WTC11 (cell line): ENCODE measurements around the gene DCLK1.

Experiments used
- SP1 ChIP-seq: sonication (generic); formaldehyde crosslinking; conservative IDR thresholded peaks from 2 replicates; pipeline ENCODE4 v1.8.1; 2022; ENCODE audit warnings: missing genetic modification reagents
- TF ChIP-seq, protein P1 (sequence below): fragments of 200-600 bp; IDR thresholded peaks from 2 replicates; pipeline ENCODE4 v1.8.0; 2022; ENCODE audit warnings: antibody characterized with exemption

DNA sequence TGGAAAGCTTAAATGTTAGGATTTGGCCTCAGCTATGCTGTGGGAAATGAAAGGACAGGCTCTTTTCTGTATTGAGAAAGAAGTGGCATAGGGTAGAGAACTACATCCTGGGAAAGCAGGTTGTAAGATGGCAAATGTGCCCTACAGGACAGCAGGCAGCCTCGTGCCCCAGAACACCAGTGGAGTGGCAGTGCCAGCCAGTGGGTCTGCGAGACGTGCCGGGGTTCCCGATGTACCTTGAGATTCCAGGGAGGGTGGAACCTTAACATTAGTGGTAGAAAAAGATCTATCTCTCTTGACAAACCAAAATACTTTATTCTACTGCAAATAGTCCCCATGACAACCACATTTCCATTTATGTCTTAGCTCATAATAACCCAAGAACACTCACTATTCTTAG, 42.7 kb downstream of the DCLK1 start:
- TF ChIP-seq, protein P1, sequence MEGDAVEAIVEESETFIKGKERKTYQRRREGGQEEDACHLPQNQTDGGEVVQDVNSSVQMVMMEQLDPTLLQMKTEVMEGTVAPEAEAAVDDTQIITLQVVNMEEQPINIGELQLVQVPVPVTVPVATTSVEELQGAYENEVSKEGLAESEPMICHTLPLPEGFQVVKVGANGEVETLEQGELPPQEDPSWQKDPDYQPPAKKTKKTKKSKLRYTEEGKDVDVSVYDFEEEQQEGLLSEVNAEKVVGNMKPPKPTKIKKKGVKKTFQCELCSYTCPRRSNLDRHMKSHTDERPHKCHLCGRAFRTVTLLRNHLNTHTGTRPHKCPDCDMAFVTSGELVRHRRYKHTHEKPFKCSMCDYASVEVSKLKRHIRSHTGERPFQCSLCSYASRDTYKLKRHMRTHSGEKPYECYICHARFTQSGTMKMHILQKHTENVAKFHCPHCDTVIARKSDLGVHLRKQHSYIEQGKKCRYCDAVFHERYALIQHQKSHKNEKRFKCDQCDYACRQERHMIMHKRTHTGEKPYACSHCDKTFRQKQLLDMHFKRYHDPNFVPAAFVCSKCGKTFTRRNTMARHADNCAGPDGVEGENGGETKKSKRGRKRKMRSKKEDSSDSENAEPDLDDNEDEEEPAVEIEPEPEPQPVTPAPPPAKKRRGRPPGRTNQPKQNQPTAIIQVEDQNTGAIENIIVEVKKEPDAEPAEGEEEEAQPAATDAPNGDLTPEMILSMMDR, result no peak
- no peak for TF ChIP-seq SP1 (CRISPR knock-in tag)
